Thyroid gland (tissue), 4 donors: Measurements from ENCODE around the gene PLCD3.

Source experiments
- CTCF ChIP-seq, 6 experiments: fragments of 200-600 bp in 3 of 6; fragments of 450-650 bp in 3 of 6; sonication (generic) in 3 of 6; IDR thresholded peaks; one replicate each; pipeline ENCODE4 v1.5.1; 2016 to 2019; ENCODE audit warnings: antibody characterized with exemption in 6 of 6, mild to moderate bottlenecking in 2 of 6, inconsistent platforms in 1 of 6, moderate library complexity in 1 of 6
- POLR2A ChIP-seq, 2 donors: fragments of 450-650 bp; IDR thresholded peaks; one replicate each; pipeline ENCODE4 v1.6.1; 2017; ENCODE audit warnings: antibody characterized with exemption in 2 of 2, mild to moderate bottlenecking in 2 of 2, moderate library complexity in 1 of 2

GRCh38 chr17:45138911-45139532 lies 6.7 kb upstream of the PLCD3 start:
- TF ChIP-seq CTCF (IDR thresholded peaks at IDR 0.05), result no peak
- TF ChIP-seq POLR2A (IDR thresholded peaks at IDR 0.05), result no peak
